ENCODE results near the gene KRTAP4-9. TPM values are rescaled to one million over a fixed set of nuclear protein-coding genes. Genes with fewer than 3 reads are reported as not detected.
"Not testable (repeated sequence)": the region's sequence is repeated elsewhere in the genome, so short reads cannot be mapped to it uniquely, and the experiment has no call there.

KRTAP4-9 gene
- total RNA-seq, 1 experiment from 2014 or later = not detected

- ATAC-seq = no peak
- no peak overlapping the region for H3K27ac ChIP-seq (ENCODE audit: low read length)
Measured at GRCh38 chr17:41121742-41122141, 16.6 kb downstream of the KRTAP4-9 start.

GRCh38 chr17:41123292-41123990 lies 18.3 kb downstream of the KRTAP4-9 start:
- H3K27ac ChIP-seq (ENCODE audit: low read length); BruUV-seq (replicated peaks); H3K36me3 ChIP-seq (ENCODE audit: control insufficient read depth, insufficient read depth, low read length); H3K27me3 ChIP-seq (ENCODE audit: control insufficient read depth, insufficient read depth, low read length); CTCF ChIA-PET; intact Hi-C loops (cut with micrococcal nuclease; ENCODE audit: unreplicated experiment); H3K4me3 ChIP-seq (ENCODE audit: low read depth in 2 of 2, low read length in 2 of 2); in situ Hi-C loops (cut with HindIII; ENCODE audit: low pct_unique_long_range_greater_than_20kb, low sequenced_read_pairs); POLR2A ChIA-PET; H3K4me1 ChIP-seq (ENCODE audit: control insufficient read depth, insufficient read depth, low read length); DNase-seq (ENCODE audit: low read depth, low spot score); H3K9me3 ChIP-seq (ENCODE audit: control insufficient read depth, insufficient read depth, low read depth, low read length); ATAC-seq: not testable (repeated sequence)

More at GRCh38 chr17:41121742-41122141, 16.6 kb downstream of the KRTAP4-9 start:
- H3K27me3 ChIP-seq (ENCODE audit: control insufficient read depth, insufficient read depth, low read length) = no peaks in the 10 kb centered on the region
- H3K4me1 ChIP-seq (ENCODE audit: control insufficient read depth, insufficient read depth, low read length) = no peaks in the 10 kb centered on the region
- in situ Hi-C loops (cut with HindIII; ENCODE audit: low pct_unique_long_range_greater_than_20kb, low sequenced_read_pairs) (no loop called here), intact Hi-C loops (cut with micrococcal nuclease; ENCODE audit: unreplicated experiment) (no loop called here)
- ChIA-PET CTCF (no interaction called here), POLR2A (no interaction called here)
- DNase-seq (ENCODE audit: low read depth, low spot score) = no peak
- H3K9me3 ChIP-seq (ENCODE audit: control insufficient read depth, insufficient read depth, low read depth, low read length) = no peaks in the 10 kb centered on the region
- H3K36me3 ChIP-seq (ENCODE audit: control insufficient read depth, insufficient read depth, low read length) = no peaks in the 10 kb centered on the region
- TF ChIP-seq SIN3A (IDR thresholded peaks at IDR 0.05; ENCODE audit: borderline replicate concordance, insufficient read depth, low read depth, low read length) = no peak
- no peak for TF ChIP-seq CTCF (IDR thresholded peaks at IDR 0.05)
- no peak for TF ChIP-seq TCF7L2 (IDR thresholded peaks at IDR 0.05; ENCODE audit: low read depth, low read length)
- no peak for TF ChIP-seq POLR2AphosphoS5 (IDR thresholded peaks at IDR 0.05; ENCODE audit: low read depth, low read length)
- TF ChIP-seq REST (IDR thresholded peaks at IDR 0.05; ENCODE audit: insufficient read depth in 1 of 2, low read depth in 2 of 2, low read length in 1 of 2) = no peak
- H3K4me3 ChIP-seq (ENCODE audit: low read depth in 2 of 2, low read length in 2 of 2) = no peak overlapping the region
- no TSS peak for BruUV-seq (replicated peaks)

- H3K27ac ChIP-seq (ENCODE audit: low read length); POLR2A ChIA-PET: not testable (repeated sequence)
- CTCF ChIA-PET = interaction anchor here (0.7 kb wide), 1 partner anchor 416 kb away, joined by 3 read pairs; no protein-coding TSS in a partner anchor
Measured at GRCh38 chr17:41123991-41124371, 18.8 kb downstream of the KRTAP4-9 start, which contains the start of gene KRTAP4-12. Gene KRTAP4-12, minus strand, starts transcription at chr17:41124182. Its CDS starts 60 bp downstream, at chr17:41124122.

More at GRCh38 chr17:41123991-41124371, 18.8 kb downstream of the KRTAP4-9 start, which contains the start of gene KRTAP4-12:
- H3K36me3 ChIP-seq (ENCODE audit: control insufficient read depth, insufficient read depth, low read length); in situ Hi-C loops (cut with HindIII; ENCODE audit: low pct_unique_long_range_greater_than_20kb, low sequenced_read_pairs); intact Hi-C loops (cut with micrococcal nuclease; ENCODE audit: unreplicated experiment); H3K9me3 ChIP-seq (ENCODE audit: control insufficient read depth, insufficient read depth, low read depth, low read length); ATAC-seq; H3K27me3 ChIP-seq (ENCODE audit: control insufficient read depth, insufficient read depth, low read length); BruUV-seq (replicated peaks); DNase-seq (ENCODE audit: low read depth, low spot score); H3K4me1 ChIP-seq (ENCODE audit: control insufficient read depth, insufficient read depth, low read length); H3K4me3 ChIP-seq (ENCODE audit: low read depth in 2 of 2, low read length in 2 of 2): not testable (repeated sequence)
